SK-N-MC (cell line): ENCODE measurements around the gene XPNPEP1.

Experiments
- EZH2 ChIP-seq: fragments of 200-600 bp; sonication (generic); IDR thresholded peaks from one replicate; pipeline ENCODE4 v1.6.1; 2017; ENCODE audit warnings: antibody characterized with exemption
- POLR2AphosphoS5 ChIP-seq: IDR thresholded peaks from 2 replicates; pipeline ENCODE4 v1.6.1; 2012; ENCODE audit warnings: mild to moderate bottlenecking, low read depth, low read length, borderline replicate concordance

DNA sequence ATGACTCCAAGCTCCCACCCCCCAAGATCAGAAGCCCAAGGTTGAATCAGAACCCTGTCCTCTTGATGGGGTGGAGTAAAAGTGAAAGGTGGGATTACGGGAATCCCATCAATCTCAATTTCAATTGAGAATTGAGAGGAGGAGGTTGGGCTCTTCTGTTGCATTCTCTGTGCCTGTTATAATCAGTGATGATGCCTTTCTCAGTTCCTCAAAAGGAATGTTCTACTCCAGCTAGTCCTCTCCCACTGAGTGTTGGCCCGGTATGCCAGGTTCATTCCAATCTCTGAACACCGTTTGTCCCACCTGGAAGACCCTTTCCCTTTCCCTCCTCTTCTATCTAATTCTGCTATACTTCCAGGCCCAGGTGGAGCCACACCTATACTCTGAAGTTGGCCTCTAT lies 17.2 kb upstream of the XPNPEP1 start:
- TF ChIP-seq POLR2AphosphoS5: no peak
- TF ChIP-seq EZH2: no peak
